Stimulated activated CD8-positive, alpha-beta memory T cell treated with anti-CD3 and anti-CD28 coated beads, Interleukin-2, amount 100 ng/mL, for 48 hours (primary cell): Measurements from ENCODE around the gene SPTBN4.
"Not testable (repeated sequence)": the region's sequence is repeated elsewhere in the genome, so short reads cannot be mapped to it uniquely, and the experiment has no call there.

ENCODE experiments used
- DNase-seq, 2 donors: peaks; one replicate each; pipeline ENCODE4 v3.0.0-alpha.2; 2020; ENCODE audit warnings: low read depth in 2 of 2

The SPTBN4 gene

GRCh38 chr19:40617961-40618360 is 151.2 kb downstream of the SPTBN4 start:
- DNase-seq: no peak

DNA sequence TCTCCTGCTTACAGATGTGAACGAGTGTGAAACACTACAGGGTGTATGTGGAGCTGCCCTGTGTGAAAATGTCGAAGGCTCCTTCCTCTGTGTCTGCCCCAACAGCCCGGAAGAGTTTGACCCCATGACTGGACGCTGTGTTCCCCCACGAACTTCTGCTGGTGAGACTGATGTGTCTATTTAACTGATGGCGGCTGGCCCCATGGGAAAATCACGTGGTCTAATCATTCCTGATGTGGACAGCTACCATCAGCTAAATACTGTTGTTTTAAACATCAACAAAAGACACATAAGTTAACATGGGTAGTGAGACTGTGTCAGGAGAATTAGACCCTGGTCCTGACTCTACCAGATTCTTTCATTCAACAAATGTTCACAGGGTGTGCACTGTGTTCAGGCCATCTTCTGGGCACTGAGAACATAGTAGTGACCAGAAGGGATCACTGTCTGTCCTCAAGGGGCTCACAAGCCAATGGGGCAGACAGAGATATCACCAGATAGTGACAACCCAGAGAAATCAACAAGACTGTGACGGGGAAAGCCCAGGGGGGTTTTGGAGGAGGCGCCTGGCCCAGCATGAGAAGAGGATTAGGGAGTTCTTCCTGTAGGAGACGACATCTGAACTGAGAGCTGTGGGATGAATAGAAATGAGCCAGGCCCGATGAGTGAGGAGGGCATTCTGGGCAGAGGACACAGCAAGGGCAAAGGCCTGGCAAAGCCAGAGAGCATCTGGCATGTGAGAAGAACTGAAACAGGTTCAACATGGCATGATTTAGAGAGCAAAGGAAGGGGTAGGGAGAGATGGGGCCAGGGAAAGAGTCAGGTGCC is 152.7 kb downstream of the SPTBN4 start:
- no peak for DNase-seq

DNA sequence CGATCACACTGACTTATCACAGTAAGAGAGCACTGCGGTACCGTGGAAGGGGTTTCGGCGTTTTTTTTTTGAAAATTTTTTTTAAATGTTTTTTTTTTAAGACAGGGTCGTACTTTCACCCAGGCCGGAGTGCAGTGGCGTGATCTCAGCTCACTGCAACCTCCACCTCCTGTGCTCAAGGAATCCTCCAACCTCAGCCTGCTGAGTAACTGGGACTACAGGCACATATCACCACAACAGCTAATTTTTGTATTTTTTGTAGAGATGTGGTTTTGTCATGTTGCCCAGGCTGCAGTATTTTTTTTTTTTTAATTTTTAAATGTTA is 153.3 kb downstream of the SPTBN4 start:
- DNase-seq: no peak

DNA sequence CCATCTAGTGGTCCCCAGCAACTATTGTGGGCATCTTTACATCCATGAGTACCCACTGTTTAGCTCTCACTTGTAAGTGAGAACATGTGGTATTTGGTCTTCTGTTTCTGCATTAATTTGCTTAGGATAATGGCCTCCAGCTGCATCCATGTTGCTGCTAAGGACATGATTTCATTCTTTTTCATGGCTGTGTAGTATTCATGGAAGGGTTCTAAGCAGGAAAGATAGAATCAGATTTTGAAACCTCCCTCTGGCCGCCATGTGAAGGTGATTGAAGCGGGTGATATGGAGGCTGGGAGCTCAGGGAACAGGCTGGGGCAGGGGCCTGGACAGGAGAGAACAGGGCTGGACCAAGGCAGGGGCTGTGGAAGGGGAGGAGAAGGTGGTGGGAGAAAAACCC is 154.5 kb downstream of the SPTBN4 start:
- no peak for DNase-seq

- no peak for DNase-seq
Observed at GRCh38 chr19:40621966-40622772, 155.4 kb downstream of the SPTBN4 start.

DNA sequence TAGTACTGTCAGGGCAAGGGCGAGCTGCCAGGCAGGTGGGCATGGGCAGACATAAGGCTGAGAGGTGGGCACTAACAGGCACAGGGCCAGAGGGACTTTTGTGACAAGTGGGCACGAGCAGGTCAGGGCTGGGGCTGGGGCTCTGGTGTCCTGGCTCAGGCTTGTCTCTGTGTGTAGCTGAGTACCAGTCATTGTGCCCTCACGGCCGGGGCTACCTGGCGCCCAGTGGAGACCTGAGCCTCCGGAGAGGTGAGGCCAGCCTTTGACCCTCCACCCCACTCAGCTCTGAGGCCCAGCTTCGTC is 155.9 kb downstream of the SPTBN4 start:
- DNase-seq: no peak

DNA sequence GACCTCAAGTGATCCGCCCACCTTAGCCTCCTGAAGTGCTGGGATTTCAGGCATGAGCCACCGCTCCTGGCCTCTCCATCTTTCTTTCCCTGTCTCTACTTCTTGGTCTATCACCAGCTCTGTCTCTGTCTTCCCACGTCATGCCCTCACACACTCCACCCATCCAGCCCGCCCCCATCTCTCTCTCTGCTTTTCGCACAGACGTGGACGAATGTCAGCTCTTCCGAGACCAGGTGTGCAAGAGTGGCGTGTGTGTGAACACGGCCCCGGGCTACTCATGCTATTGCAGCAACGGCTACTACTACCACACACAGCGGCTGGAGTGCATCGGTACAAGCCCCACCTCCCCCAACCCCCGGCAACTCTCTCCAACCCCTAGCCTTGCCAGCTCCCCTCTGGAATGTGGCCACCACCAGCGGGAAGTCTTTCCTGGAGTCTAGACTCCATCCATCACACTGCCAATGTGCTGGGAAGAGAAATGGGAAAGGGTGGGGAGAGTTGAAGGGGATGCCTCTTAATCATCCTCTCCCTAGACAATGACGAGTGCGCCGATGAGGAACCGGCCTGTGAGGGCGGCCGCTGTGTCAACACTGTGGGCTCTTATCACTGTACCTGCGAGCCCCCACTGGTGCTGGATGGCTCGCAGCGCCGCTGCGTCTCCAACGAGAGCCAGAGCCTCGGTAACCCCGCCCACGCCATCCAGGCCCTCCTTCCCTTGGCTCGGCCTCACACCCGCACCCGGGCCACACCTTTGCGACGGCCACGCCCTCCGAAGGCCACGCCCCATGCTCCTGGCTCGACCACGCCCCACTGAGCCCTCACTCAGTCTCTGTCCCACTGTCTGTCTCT is 156.8 kb downstream of the SPTBN4 start:
- DNase-seq: no peak

DNA sequence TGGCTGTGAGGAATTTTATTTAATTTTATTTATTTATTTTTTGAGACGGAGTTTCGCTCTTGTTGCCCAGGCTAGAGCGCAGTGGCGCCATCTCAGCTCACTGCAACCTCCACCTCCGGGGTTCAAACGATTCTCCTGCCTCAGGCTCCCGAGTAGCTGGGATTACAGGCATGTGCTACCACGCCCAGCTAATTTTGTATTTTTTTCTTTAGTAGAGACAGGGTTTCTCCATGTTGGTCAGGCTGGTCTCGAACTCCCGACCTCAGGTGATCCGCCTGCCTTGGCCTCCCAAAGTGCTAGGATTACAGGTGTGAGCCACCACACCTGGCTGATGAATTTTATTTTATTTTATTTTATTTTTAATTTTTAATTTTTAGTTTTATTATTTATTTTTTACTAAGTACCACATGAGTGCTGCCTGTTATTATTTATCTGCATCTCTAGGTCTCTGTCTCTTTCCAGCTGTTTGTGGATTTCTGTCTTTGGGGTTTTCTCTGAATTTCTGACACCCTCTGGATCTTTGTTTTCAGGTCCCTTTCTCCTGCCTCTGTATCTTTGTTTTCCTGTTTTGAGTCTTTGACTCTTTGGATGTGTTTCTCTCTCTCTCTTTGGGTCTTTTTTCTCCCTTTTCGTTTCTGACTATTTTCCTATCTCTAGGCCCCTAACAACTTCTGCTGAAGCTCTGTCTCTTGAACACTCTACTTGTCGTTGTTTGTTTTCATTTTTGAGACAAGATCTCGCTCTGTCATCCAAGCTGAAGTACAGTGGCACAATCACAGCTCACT is 157.8 kb downstream of the SPTBN4 start:
- not testable (repeated sequence) for DNase-seq

GRCh38 chr19:40625406-40626120 is 158.8 kb downstream of the SPTBN4 start:
- DNase-seq: no peak
